ENCODE data around the gene HSPA14. TPM values are rescaled to one million over a fixed set of nuclear protein-coding genes. Genes with fewer than 3 reads are reported as not detected.
A peak's percentile ranks its signal among the peaks of the same experiment; 100 is the strongest.

HSPA14 gene
- total RNA-seq, 1 experiment from 2014 or later = 41.0 TPM

DNA sequence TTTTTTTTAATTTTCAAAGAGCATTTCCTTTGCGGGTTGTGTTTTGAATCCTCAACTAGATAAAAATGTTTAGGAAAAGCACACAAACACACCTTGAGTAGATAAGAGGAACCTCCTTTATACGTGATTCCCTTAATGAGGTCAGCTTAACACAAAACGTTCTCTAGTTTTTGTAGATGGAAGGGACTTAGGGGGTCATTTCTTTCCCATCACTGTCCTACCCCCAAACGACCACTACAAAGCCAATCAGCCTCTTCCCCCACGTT lies 41.8 kb downstream of the HSPA14 start:
- Histone ChIP-seq H3K14ac (ENCODE audit: insufficient read depth, low read length) (no peak overlapping the region), H3K56ac (ENCODE audit: insufficient read length, low read depth, low read length) (no peak overlapping the region), H4K5ac (ENCODE audit: insufficient read length, low read depth, low read length) (no peak overlapping the region), H3K23ac (ENCODE audit: insufficient read length, low read depth, low read length) (no peak overlapping the region), H2AK5ac (ENCODE audit: insufficient read length, low read length) (no peak overlapping the region), H2BK20ac (ENCODE audit: low read depth, low read length, poor library complexity, severe bottlenecking) (no peak overlapping the region), H3K4me2 (ENCODE audit: insufficient read depth, insufficient read length, low read length) (peak overlapping the region; percentile 93), H2BK15ac (ENCODE audit: low read depth, low read length) (no peak overlapping the region), H3K4ac (ENCODE audit: low read depth, low read length) (no peak overlapping the region), H3K4me1 (ENCODE audit: insufficient read depth, low read length) (peaks cover 9% of the 10 kb centered on the region; the same call in 1 of the 2 replicates), H2BK12ac (ENCODE audit: insufficient read length, low read depth, low read length) (no peak overlapping the region), H2BK5ac (ENCODE audit: insufficient read length, low read length) (no peak overlapping the region), H4K8ac (replicated peaks; ENCODE audit: insufficient read length, low read depth, low read length) (no peak overlapping the region), H3K18ac (ENCODE audit: insufficient read length, low read depth, low read length) (no peak overlapping the region), H4K20me1 (ENCODE audit: control insufficient read depth, insufficient read depth, insufficient read length) (no peaks in the 10 kb centered on the region), H3K9me3 (ENCODE audit: control insufficient read depth, low read depth, low read length) (no peaks in the 10 kb centered on the region), H3K9ac (ENCODE audit: extremely low read depth, insufficient read length, low read length) (peak overlapping the region; percentile 90), H3K79me1 (ENCODE audit: insufficient read depth, low read depth, low read length, poor library complexity, severe bottlenecking) (peaks cover 2% of the 10 kb centered on the region), H3T11ph (ENCODE audit: low read length) (no peak overlapping the region), H2AFZ (ENCODE audit: low read length) (no peak overlapping the region), H3K23me2 (ENCODE audit: insufficient read length, low read depth, low read length, poor library complexity, severe bottlenecking) (peaks cover 4% of the 10 kb centered on the region), H3K79me2 (ENCODE audit: insufficient read depth, low read length) (peaks cover 37% of the 10 kb centered on the region; the same call in 1 of the 2 replicates), H2BK120ac (ENCODE audit: low read depth, low read length, poor library complexity, severe bottlenecking) (no peak overlapping the region), H3K27me3 (ENCODE audit: insufficient read depth, low read length) (no peaks in the 10 kb centered on the region), H3K27ac (ENCODE audit: insufficient read length, low read depth, low read length) (no peak overlapping the region), H4K91ac (ENCODE audit: insufficient read length, low read depth, low read length) (no peak overlapping the region)
- Mint-ChIP-seq H3K27ac (peak overlapping the region in 2 of 3 experiments; percentile 18 to 98; a peak in 3 of 7 replicates), H3K9me3 (no peaks in the 10 kb centered on the region; a peak in 1 of 5 replicates), H3K4me3 (peak overlapping the region; percentile 99), H3K4me1 (peaks cover 37 to 41% of the 10 kb centered on the region in 2 experiments), H3K36me3 (ENCODE audit: insufficient read depth in 1 of 3, low read depth in 3 of 3) (peaks cover 15 to 21% (median 17%) of the 10 kb centered on the region in 3 experiments; a peak in 6 of 7 replicates), H3K27me3 (ENCODE audit: low read depth) (no peaks in the 10 kb centered on the region)
- no peak for DNase-seq
- no CpG with 5 or more reads among the region's 5 CpGs for WGBS (ENCODE audit: extremely low coverage, insufficient read length, low lambda C conversion rate)
- TF ChIP-seq, protein P1, sequence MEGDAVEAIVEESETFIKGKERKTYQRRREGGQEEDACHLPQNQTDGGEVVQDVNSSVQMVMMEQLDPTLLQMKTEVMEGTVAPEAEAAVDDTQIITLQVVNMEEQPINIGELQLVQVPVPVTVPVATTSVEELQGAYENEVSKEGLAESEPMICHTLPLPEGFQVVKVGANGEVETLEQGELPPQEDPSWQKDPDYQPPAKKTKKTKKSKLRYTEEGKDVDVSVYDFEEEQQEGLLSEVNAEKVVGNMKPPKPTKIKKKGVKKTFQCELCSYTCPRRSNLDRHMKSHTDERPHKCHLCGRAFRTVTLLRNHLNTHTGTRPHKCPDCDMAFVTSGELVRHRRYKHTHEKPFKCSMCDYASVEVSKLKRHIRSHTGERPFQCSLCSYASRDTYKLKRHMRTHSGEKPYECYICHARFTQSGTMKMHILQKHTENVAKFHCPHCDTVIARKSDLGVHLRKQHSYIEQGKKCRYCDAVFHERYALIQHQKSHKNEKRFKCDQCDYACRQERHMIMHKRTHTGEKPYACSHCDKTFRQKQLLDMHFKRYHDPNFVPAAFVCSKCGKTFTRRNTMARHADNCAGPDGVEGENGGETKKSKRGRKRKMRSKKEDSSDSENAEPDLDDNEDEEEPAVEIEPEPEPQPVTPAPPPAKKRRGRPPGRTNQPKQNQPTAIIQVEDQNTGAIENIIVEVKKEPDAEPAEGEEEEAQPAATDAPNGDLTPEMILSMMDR (conservative IDR thresholded peaks at IDR 0.05) = no peak
